Measurements from ENCODE around the gene CANT1. TPM values are rescaled to one million over a fixed set of nuclear protein-coding genes. Genes with fewer than 3 reads are reported as not detected.

CANT1 gene
- total RNA-seq, 5 donors from 2014 or later (not counting 1 experiment from before 2014, with no cell fraction given), result 46.2 to 63.1 (median 57.7) TPM

DNA sequence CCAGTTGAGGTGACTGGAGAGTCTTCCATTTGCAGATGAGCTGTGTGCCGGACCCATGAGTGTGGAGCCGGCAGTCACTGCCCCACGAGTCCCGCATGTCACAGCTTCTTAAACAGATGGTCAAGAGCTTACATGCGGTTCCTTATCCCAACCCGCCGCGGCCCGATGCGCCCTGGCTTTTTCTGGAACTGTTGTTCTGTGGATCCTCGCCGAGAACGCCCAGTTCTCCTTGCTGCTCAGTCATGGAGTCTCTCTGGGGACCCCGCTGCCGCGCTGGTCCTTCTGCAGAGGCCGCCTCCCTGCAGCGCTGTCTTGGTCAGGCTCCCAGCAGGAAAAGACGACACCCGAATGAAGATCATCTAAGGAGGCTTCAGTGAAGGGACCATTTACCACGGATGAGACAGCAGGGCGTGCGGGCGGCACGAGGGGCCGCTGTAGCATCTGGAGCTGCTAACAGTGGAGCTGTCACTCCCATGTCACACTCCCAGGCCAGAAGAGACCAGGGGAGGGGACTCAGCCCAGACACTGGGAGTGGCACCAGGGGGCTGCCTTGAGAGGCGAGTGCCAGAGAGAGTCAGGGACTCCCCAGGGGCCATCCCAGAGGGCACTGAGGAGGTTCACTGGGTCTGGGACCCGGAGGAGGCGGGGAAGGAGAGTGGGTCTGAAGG, 19.1 kb downstream of the CANT1 start:
- 98% methylated on average over 28 of the region's 29 CpGs for WGBS (ENCODE audit: insufficient coverage)
- H3K27ac Mint-ChIP-seq, result no peak overlapping the region
- no peaks in the 10 kb centered on the region for H3K9me3 Mint-ChIP-seq
- POLR2A ChIA-PET, result no interaction called here
- H3K4me1 Mint-ChIP-seq, result peaks cover 19 to 24% (median 19%) of the 10 kb centered on the region in 3 donors
- H3K27ac ChIP-seq (ENCODE audit: low read length), result no peak overlapping the region
- CTCF ChIA-PET, result no interaction called here
- peaks cover 11 to 14% of the 10 kb centered on the region in 2 experiments for H3K4me1 ChIP-seq (ENCODE audit: control insufficient read depth in 1 of 2, extremely low read depth in 1 of 2, insufficient read depth in 2 of 2, low read length in 2 of 2)
- peaks cover 33% of the 10 kb centered on the region for H3K36me3 Mint-ChIP-seq
- no peak overlapping the region for H3K4me3 Mint-ChIP-seq
- H3K27me3 ChIP-seq (replicated peaks in 1 of 2; ENCODE audit: control insufficient read depth in 2 of 2, extremely low read depth in 1 of 2, insufficient read depth in 2 of 2, low read length in 1 of 2), result peaks cover 0 to 3% of the 10 kb centered on the region in 2 experiments
- no peaks in the 10 kb centered on the region for H3K9me3 ChIP-seq
- DNase-seq (no peak), ATAC-seq (replicated peaks in 1 of 4) (no peak)
- no peaks in the 10 kb centered on the region for H3K27me3 Mint-ChIP-seq
- H3K36me3 ChIP-seq (ENCODE audit: control insufficient read depth in 2 of 2, extremely low read depth in 1 of 2, insufficient read depth in 1 of 2, low read length in 1 of 2), result peaks cover 12 to 40% of the 10 kb centered on the region in 2 donors
- no peak overlapping the region for H3K4me3 ChIP-seq (ENCODE audit: control insufficient read depth in 1 of 2, extremely low read depth in 1 of 2, low read length in 1 of 2)

GRCh38 chr17:78988152-78988551, 21.4 kb downstream of the CANT1 start:
- Mint-ChIP-seq H3K27ac (no peak overlapping the region), H3K9me3 (no peaks in the 10 kb centered on the region), H3K27me3 (no peaks in the 10 kb centered on the region), H3K36me3 (peaks cover 22% of the 10 kb centered on the region), H3K4me1 (peaks cover 14 to 21% (median 17%) of the 10 kb centered on the region in 3 donors), H3K4me3 (no peak overlapping the region)
- Histone ChIP-seq H3K27me3 (replicated peaks in 1 of 2; ENCODE audit: control insufficient read depth in 2 of 2, extremely low read depth in 1 of 2, insufficient read depth in 2 of 2, low read length in 1 of 2) (peaks cover 0 to 3% of the 10 kb centered on the region in 2 experiments), H3K9me3 (no peaks in the 10 kb centered on the region), H3K27ac (ENCODE audit: low read length) (no peak overlapping the region), H3K36me3 (ENCODE audit: control insufficient read depth in 2 of 2, extremely low read depth in 1 of 2, insufficient read depth in 1 of 2, low read length in 1 of 2) (peaks cover 8 to 25% of the 10 kb centered on the region in 2 donors), H3K4me3 (ENCODE audit: control insufficient read depth in 1 of 2, extremely low read depth in 1 of 2, low read length in 1 of 2) (no peak overlapping the region), H3K4me1 (ENCODE audit: control insufficient read depth in 1 of 2, extremely low read depth in 1 of 2, insufficient read depth in 2 of 2, low read length in 2 of 2) (peaks cover 11 to 14% of the 10 kb centered on the region in 2 experiments)
- no peak for DNase-seq
- ChIA-PET POLR2A (interaction anchor here in 1 of 2 donors (0.6 kb wide), 1 partner anchor 116 kb away, joined by 4 read pairs; no protein-coding TSS in a partner anchor), CTCF (interaction anchor here in 1 of 2 donors (0.6 to 0.8 kb wide), 2 partner anchors 17 to 64 kb away, joined by 3 read pairs; no protein-coding TSS in a partner anchor)
- ATAC-seq (replicated peaks in 1 of 4), result no peak
- WGBS (ENCODE audit: insufficient coverage), result 91% methylated on average over 5 of the region's 6 CpGs

DNA sequence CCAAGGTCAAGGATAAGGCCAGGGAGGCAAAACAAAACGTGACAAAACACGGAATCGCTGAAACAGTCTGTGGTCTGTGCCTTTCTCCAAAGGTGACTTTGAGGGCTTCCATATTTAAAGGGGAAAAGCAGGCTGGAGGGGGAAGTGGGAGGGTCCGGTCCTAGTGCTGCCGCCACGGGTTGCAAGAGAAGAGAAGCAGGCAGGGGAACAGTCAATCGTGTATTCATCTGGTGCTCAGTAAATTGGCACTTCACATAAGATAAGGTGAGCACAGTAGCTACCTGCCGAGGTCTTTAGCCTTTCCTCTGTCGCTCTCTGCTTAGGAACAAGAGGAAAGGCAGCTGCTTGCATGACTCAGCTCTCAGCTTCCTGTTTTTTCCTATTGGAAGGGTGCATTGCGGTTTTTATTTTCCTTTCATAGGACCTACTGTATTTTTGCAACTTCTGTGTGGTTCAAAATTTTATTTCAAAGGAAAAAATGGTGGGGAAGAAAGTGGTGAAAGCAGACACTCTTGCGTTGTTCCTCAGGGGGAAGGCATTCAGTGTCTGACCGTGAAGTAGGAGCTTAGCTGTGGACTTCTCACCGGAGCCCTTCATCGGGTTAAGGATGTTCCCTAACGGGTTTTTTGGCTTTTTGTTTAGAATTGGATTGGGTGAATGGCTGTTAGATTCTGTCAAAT, 22.8 kb downstream of the CANT1 start:
- peak overlapping the region in 1 of 2 donors; percentile 65 for H3K27ac Mint-ChIP-seq
- ATAC-seq (replicated peaks in 1 of 4) (peak; percentile 38 to 51 (median 43)), DNase-seq (no peak)
- Histone ChIP-seq H3K4me1 (ENCODE audit: control insufficient read depth in 1 of 2, extremely low read depth in 1 of 2, insufficient read depth in 2 of 2, low read length in 2 of 2) (peaks cover 11 to 14% of the 10 kb centered on the region in 2 experiments), H3K27me3 (replicated peaks in 1 of 2; ENCODE audit: control insufficient read depth in 2 of 2, extremely low read depth in 1 of 2, insufficient read depth in 2 of 2, low read length in 1 of 2) (peaks cover 0 to 3% of the 10 kb centered on the region in 2 experiments), H3K36me3 (ENCODE audit: control insufficient read depth in 2 of 2, extremely low read depth in 1 of 2, insufficient read depth in 1 of 2, low read length in 1 of 2) (peaks cover 8 to 11% of the 10 kb centered on the region in 2 donors), H3K4me3 (ENCODE audit: control insufficient read depth in 1 of 2, extremely low read depth in 1 of 2, low read length in 1 of 2) (peak overlapping the region in 1 of 2 donors; percentile 35), H3K9me3 (no peaks in the 10 kb centered on the region), H3K27ac (ENCODE audit: low read length) (no peak overlapping the region)
- ChIA-PET POLR2A (no interaction called here), CTCF (interaction anchor here in 1 of 2 donors (0.8 kb wide), 1 partner anchor 141 kb away, joined by 4 read pairs; no protein-coding TSS in a partner anchor)
- peak overlapping the region; percentile 55 to 64 (median 62) for H3K4me3 Mint-ChIP-seq
- 4% methylated on average over 11 of the region's 15 CpGs for WGBS (ENCODE audit: insufficient coverage)
- H3K27me3 Mint-ChIP-seq, result no peaks in the 10 kb centered on the region
- H3K36me3 Mint-ChIP-seq, result peaks cover 13% of the 10 kb centered on the region
- no peaks in the 10 kb centered on the region for H3K9me3 Mint-ChIP-seq
- H3K4me1 Mint-ChIP-seq, result peaks cover 14 to 16% (median 15%) of the 10 kb centered on the region in 3 donors

GRCh38 chr17:78986048-78986648, 23.4 kb downstream of the CANT1 start:
- peak overlapping the region in 1 of 2 donors; percentile 65 for H3K27ac Mint-ChIP-seq
- Histone ChIP-seq H3K4me3 (ENCODE audit: control insufficient read depth in 1 of 2, extremely low read depth in 1 of 2, low read length in 1 of 2) (peak overlapping the region; percentile 10 to 35), H3K27me3 (replicated peaks in 1 of 2; ENCODE audit: control insufficient read depth in 2 of 2, extremely low read depth in 1 of 2, insufficient read depth in 2 of 2, low read length in 1 of 2) (peaks cover 0 to 3% of the 10 kb centered on the region in 2 experiments), H3K27ac (ENCODE audit: low read length) (no peak overlapping the region), H3K9me3 (no peaks in the 10 kb centered on the region), H3K4me1 (ENCODE audit: control insufficient read depth in 1 of 2, extremely low read depth in 1 of 2, insufficient read depth in 2 of 2, low read length in 2 of 2) (peaks cover 11 to 14% of the 10 kb centered on the region in 2 experiments), H3K36me3 (ENCODE audit: control insufficient read depth in 2 of 2, extremely low read depth in 1 of 2, insufficient read depth in 1 of 2, low read length in 1 of 2) (peaks cover 5 to 8% of the 10 kb centered on the region in 2 donors)
- WGBS (ENCODE audit: insufficient coverage), result 27% methylated on average over 3 of the region's 6 CpGs
- H3K4me1 Mint-ChIP-seq, result peaks cover 14 to 16% (median 15%) of the 10 kb centered on the region in 3 donors
- H3K27me3 Mint-ChIP-seq, result no peaks in the 10 kb centered on the region
- H3K9me3 Mint-ChIP-seq, result no peaks in the 10 kb centered on the region
- peaks cover 6% of the 10 kb centered on the region for H3K36me3 Mint-ChIP-seq
- H3K4me3 Mint-ChIP-seq, result peak overlapping the region; percentile 62 to 64 (median 62)
- DNase-seq (peak in 4 of 35 experiments; percentile 16 to 52 (median 22)), ATAC-seq (replicated peaks in 1 of 4) (peak; percentile 69 to 83 (median 78))
- ChIA-PET POLR2A (interaction anchor here in 1 of 2 donors (0.7 kb wide), 1 partner anchor 59 kb away, joined by 3 read pairs; no protein-coding TSS in a partner anchor), CTCF (no interaction called here)

DNA sequence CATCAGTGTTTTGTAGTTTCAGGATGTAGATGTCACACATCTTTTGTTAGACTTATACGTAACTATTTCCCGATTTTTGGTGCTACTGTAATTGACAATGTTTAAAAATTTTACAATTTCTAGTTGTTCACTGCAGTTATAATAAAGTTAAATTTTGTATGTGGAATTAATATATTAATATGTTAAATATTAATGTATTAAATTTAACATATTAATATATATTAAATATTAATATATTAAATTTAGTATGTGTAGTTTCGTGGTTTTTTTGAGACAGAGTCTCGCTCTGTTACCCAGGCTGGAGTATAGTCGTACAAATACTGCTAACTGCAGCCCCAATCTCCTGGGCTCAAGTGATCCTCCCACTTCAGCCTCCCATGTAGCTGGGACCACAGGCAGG, 24.2 kb downstream of the CANT1 start:
- DNase-seq (no peak), ATAC-seq (replicated peaks in 1 of 4) (no peak)
- H3K36me3 Mint-ChIP-seq, result peaks cover under 1% of the 10 kb centered on the region
- ChIA-PET POLR2A (interaction anchor here in 1 of 2 donors (0.7 kb wide), 1 partner anchor 58 kb away, joined by 3 read pairs; no protein-coding TSS in a partner anchor), CTCF (interaction anchor here in 1 of 2 donors (0.6 kb wide), 1 partner anchor 403 kb away, joined by 3 read pairs; no protein-coding TSS in a partner anchor)
- no peak overlapping the region for H3K4me3 Mint-ChIP-seq
- Histone ChIP-seq H3K9me3 (no peaks in the 10 kb centered on the region), H3K4me1 (ENCODE audit: control insufficient read depth in 1 of 2, extremely low read depth in 1 of 2, insufficient read depth in 2 of 2, low read length in 2 of 2) (peaks cover 11 to 19% of the 10 kb centered on the region in 2 experiments), H3K36me3 (ENCODE audit: control insufficient read depth in 2 of 2, extremely low read depth in 1 of 2, insufficient read depth in 1 of 2, low read length in 1 of 2) (peaks cover 0 to 4% of the 10 kb centered on the region in 2 donors), H3K27me3 (replicated peaks in 1 of 2; ENCODE audit: control insufficient read depth in 2 of 2, extremely low read depth in 1 of 2, insufficient read depth in 2 of 2, low read length in 1 of 2) (peaks cover 0 to 9% of the 10 kb centered on the region in 2 experiments), H3K4me3 (ENCODE audit: control insufficient read depth in 1 of 2, extremely low read depth in 1 of 2, low read length in 1 of 2) (no peak overlapping the region), H3K27ac (ENCODE audit: low read length) (no peak overlapping the region)
- H3K9me3 Mint-ChIP-seq, result no peaks in the 10 kb centered on the region
- WGBS (ENCODE audit: insufficient coverage), result no CpG with 5 or more reads among the region's 5 CpGs
- no peaks in the 10 kb centered on the region for H3K27me3 Mint-ChIP-seq
- no peak overlapping the region for H3K27ac Mint-ChIP-seq
- peaks cover 14 to 16% (median 15%) of the 10 kb centered on the region in 3 donors for H3K4me1 Mint-ChIP-seq
